ENCODE data around the gene TBCD. TPM values are rescaled to one million over a fixed set of nuclear protein-coding genes. Genes with fewer than 3 reads are reported as not detected.

TBCD gene
- polyA plus RNA-seq, 2 of the 4 experiments (the other 2 are of a cell fraction) = 33.5 to 49.1 TPM

DNA sequence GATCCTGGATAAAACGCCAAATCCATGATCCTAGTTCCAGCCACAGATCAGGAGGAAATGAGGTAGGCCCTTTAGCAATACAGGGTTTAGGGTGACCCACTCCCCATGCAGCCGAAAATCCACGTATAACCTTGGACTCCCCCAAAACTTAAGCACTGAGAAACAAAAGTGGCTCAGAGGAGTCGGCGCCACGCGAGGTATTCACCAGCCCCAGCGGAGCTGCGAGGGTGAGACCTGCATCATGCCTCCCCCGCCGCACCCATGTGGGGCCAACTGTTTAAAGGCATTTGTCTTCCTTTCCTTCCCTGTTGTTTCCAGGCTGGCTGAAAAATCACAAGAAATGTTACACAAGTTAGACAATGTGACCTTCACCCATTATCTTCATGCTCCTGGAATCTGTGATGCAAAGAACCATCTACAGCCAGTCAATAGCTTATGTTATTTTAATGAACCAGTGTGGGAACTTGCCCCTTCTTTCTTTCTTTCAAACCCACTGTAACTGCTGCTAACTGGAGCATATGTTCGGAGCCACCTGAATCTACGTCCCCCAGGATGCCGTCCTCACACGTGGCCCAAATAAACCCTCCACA is 229.4 kb downstream of the TBCD start:
- Histone ChIP-seq H3K4me3 (no peak overlapping the region), H3K4me1 (no peaks in the 10 kb centered on the region), H3K9me3 (no peaks in the 10 kb centered on the region), H3K27ac (no peak overlapping the region), H3K4me2 (no peak overlapping the region)
- CTCF ChIA-PET = no interaction called here
- ATAC-seq (no peak), DNase-seq (ENCODE audit: low read depth in 1 of 2, low spot score in 1 of 2) (no peak), FAIRE-seq (no peak)
- TF ChIP-seq FOXS1 (CRISPR knock-in tag; IDR thresholded peaks at IDR 0.05) (no peak), CHD4 (IDR thresholded peaks at IDR 0.05; ENCODE audit: borderline replicate concordance) (no peak), RCOR1 (IDR thresholded peaks at IDR 0.05; ENCODE audit: low read depth, low read length) (no peak), MAZ (IDR thresholded peaks at IDR 0.05; ENCODE audit: borderline replicate concordance, low read depth, low read length) (no peak), POLR2AphosphoS2 (conservative IDR thresholded peaks at IDR 0.05; ENCODE audit: low read length) (no peak), POLR2A (IDR thresholded peaks at IDR 0.05; ENCODE audit: low read length) (no peak), HEYL (CRISPR knock-in tag; IDR thresholded peaks at IDR 0.05) (no peak), HOXA7 (CRISPR knock-in tag; IDR thresholded peaks at IDR 0.05) (no peak), JUN (IDR thresholded peaks at IDR 0.05) (no peak), CEBPB (IDR thresholded peaks at IDR 0.05) (no peak), RAD21 (conservative IDR thresholded peaks at IDR 0.05 in 1 of 2, IDR thresholded peaks at IDR 0.05 in 1 of 2) (no peak), NR3C1 (IDR thresholded peaks at IDR 0.05) (no peak)
- TF ChIP-seq, protein P1, sequence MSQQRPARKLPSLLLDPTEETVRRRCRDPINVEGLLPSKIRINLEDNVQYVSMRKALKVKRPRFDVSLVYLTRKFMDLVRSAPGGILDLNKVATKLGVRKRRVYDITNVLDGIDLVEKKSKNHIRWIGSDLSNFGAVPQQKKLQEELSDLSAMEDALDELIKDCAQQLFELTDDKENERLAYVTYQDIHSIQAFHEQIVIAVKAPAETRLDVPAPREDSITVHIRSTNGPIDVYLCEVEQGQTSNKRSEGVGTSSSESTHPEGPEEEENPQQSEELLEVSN (IDR thresholded peaks at IDR 0.05; ENCODE audit: borderline replicate concordance, low read depth) = no peak
- TF ChIP-seq, protein P2, sequence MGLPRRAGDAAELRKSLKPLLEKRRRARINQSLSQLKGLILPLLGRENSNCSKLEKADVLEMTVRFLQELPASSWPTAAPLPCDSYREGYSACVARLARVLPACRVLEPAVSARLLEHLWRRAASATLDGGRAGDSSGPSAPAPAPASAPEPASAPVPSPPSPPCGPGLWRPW (IDR thresholded peaks at IDR 0.05) = no peak
- TF ChIP-seq, protein P3, sequence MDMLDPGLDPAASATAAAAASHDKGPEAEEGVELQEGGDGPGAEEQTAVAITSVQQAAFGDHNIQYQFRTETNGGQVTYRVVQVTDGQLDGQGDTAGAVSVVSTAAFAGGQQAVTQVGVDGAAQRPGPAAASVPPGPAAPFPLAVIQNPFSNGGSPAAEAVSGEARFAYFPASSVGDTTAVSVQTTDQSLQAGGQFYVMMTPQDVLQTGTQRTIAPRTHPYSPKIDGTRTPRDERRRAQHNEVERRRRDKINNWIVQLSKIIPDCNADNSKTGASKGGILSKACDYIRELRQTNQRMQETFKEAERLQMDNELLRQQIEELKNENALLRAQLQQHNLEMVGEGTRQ (IDR thresholded peaks at IDR 0.05) = no peak
- POLR2A ChIA-PET = no interaction called here
- WGBS (ENCODE audit: missing lambda C conversion rate) = 87% methylated on average over 15 of the region's 15 CpGs

DNA sequence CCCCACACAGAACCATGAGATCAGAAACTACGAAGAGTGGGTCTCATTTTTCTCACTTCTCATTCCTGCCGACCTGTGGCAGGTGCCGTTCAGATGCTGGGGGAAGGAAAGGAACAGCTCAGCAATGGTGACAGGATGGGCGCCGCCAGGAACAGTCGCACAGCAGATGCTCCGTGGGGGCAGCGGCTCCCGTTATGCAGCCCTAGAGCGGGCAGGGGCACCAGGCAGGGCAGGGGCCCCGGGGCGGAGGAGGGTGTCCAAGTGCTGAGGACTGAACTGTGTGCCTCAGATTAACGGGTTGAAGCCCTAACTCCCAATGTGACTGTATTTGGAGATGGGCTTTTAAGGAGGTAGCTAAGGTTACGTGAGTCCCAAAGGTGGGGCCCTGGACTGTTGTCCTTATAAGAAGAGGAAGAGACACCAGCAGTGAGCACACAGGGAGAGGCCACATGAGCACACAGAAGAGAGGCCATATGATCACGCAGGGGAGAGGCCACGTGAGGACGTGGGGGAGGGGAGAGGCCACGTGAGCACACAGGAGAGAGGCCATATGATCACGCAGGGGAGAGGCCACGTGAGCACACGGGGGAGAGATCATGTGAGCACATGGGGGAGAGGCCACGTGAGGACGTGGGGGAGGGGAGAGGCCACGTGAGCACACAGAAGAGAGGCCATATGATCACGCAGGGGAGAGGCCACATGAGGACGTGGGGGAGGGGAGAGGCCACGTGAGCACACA is 231.8 kb downstream of the TBCD start:
- POLR2A ChIA-PET = no interaction called here
- no peak overlapping the region for H3K27ac ChIP-seq
- H3K4me1 ChIP-seq = no peaks in the 10 kb centered on the region
- DNase-seq (ENCODE audit: low read depth in 1 of 2, low spot score in 1 of 2) (no peak), ATAC-seq (no peak), FAIRE-seq (no peak)
- 84% methylated on average over 26 of the region's 27 CpGs for WGBS (ENCODE audit: missing lambda C conversion rate)
- H3K9me3 ChIP-seq = no peaks in the 10 kb centered on the region; the same call in 2 of the 3 replicates
- H3K4me2 ChIP-seq = no peak overlapping the region
- TF ChIP-seq NPAS2 (CRISPR knock-in tag; IDR thresholded peaks at IDR 0.05; ENCODE audit: borderline replicate concordance) (no peak), FOSL2 (IDR thresholded peaks at IDR 0.05) (no peak), FOSL2 (CRISPR knock-in tag; IDR thresholded peaks at IDR 0.05) (no peak), ESRRA (IDR thresholded peaks at IDR 0.05; ENCODE audit: borderline replicate concordance, low read length) (no peak), EP300 (IDR thresholded peaks at IDR 0.05) (no peak), BHLHE40 (IDR thresholded peaks at IDR 0.05; ENCODE audit: low read depth, low read length) (no peak), KDM5A (IDR thresholded peaks at IDR 0.05) (no peak), CHD2 (IDR thresholded peaks at IDR 0.05; ENCODE audit: low read length, partially characterized antibody) (no peak), CBX2 (IDR thresholded peaks at IDR 0.05; ENCODE audit: borderline replicate concordance, low read depth) (no peak), KDM1A (IDR thresholded peaks at IDR 0.05; ENCODE audit: low read depth) (no peak), RAD21 (conservative IDR thresholded peaks at IDR 0.05 in 1 of 2, IDR thresholded peaks at IDR 0.05 in 1 of 2) (no peak), ZNF302 (CRISPR knock-in tag; IDR thresholded peaks at IDR 0.05) (no peak)
- TF ChIP-seq, protein P4, sequence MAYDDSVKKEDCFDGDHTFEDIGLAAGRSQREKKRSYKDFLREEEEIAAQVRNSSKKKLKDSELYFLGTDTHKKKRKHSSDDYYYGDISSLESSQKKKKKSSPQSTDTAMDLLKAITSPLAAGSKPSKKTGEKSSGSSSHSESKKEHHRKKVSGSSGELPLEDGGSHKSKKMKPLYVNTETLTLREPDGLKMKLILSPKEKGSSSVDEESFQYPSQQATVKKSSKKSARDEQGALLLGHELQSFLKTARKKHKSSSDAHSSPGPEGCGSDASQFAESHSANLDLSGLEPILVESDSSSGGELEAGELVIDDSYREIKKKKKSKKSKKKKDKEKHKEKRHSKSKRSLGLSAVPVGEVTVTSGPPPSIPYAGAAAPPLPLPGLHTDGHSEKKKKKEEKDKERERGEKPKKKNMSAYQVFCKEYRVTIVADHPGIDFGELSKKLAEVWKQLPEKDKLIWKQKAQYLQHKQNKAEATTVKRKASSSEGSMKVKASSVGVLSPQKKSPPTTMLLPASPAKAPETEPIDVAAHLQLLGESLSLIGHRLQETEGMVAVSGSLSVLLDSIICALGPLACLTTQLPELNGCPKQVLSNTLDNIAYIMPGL (CRISPR knock-in tag; IDR thresholded peaks at IDR 0.05; ENCODE audit: borderline replicate concordance) = no peak
- TF ChIP-seq, protein P5, sequence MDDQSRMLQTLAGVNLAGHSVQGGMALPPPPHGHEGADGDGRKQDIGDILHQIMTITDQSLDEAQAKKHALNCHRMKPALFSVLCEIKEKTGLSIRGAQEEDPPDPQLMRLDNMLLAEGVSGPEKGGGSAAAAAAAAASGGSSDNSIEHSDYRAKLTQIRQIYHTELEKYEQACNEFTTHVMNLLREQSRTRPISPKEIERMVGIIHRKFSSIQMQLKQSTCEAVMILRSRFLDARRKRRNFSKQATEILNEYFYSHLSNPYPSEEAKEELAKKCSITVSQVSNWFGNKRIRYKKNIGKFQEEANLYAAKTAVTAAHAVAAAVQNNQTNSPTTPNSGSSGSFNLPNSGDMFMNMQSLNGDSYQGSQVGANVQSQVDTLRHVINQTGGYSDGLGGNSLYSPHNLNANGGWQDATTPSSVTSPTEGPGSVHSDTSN (IDR thresholded peaks at IDR 0.05) = no peak
- TF ChIP-seq, protein P6, sequence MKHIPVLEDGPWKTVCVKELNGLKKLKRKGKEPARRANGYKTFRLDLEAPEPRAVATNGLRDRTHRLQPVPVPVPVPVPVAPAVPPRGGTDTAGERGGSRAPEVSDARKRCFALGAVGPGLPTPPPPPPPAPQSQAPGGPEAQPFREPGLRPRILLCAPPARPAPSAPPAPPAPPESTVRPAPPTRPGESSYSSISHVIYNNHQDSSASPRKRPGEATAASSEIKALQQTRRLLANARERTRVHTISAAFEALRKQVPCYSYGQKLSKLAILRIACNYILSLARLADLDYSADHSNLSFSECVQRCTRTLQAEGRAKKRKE (CRISPR knock-in tag; IDR thresholded peaks at IDR 0.05; ENCODE audit: low read depth) = no peak
- CTCF ChIA-PET = no interaction called here
- H3K4me3 ChIP-seq = no peak overlapping the region
